Left ventricle myocardium superior (tissue), 1 donor: ENCODE measurements around the gene CADM1. TPM values are rescaled to one million over a fixed set of nuclear protein-coding genes. Genes with fewer than 3 reads are reported as not detected.
A peak's percentile ranks its signal among the peaks of the same experiment; 100 is the strongest.

Source experiments
- ATAC-seq: fragments of 200-7000 bp; cut with Tn5 transposase; one replicate; pipeline ENCODE4 v1.9.1; 2020; ENCODE audit warnings: mild to moderate bottlenecking, moderate library complexity
- DNase-seq: peaks from one replicate; pipeline ENCODE4 v3.0.0-alpha.2; 2020
- intact Hi-C: fragments of 100-400 bp; cut with micrococcal nuclease; formaldehyde crosslinking; loops from one replicate; pipeline ENCODE4 v1.11.0; 2022
- long read RNA-seq: library from polyadenylated mRNA; unstranded; transcript quantifications from one replicate; pipeline ENCODE4 v2.0.0, GENCODE V29; 2021
- total RNA-seq: library from RNA; stranded (reverse); fragmentation: NEBNext Ultra II Directional; extraction: Animal tissue kit (Norgen Biotek cat#: 25700); gene quantifications from one replicate; pipeline ENCODE4 v1.2.1, GENCODE V29; 2021
- donor health status: DM: no; HTN: yes; CAD: no; lungs with severe emphysema.

Gene CADM1
- 38.5 TPM for total RNA-seq
- long read RNA-seq, partial matches to known transcripts = 38 of 50 reads
- long read RNA-seq, other reads (novel, unspliced or antisense) = 11 of 50 reads

GRCh38 chr11:115504276-115505158 is at the start of gene CADM1:
Gene CADM1 (minus strand): TSS chr11:115504415.
- ATAC-seq (peak; percentile 93), DNase-seq (peak; percentile 95)
- intact Hi-C loops = loop anchor here (5.0 kb wide), 1 partner anchor 167 kb away; no protein-coding TSS in a partner anchor

GRCh38 chr11:115552773-115553438 is 48.7 kb upstream of the CADM1 start:
- ATAC-seq (no peak), DNase-seq (no peak)
- intact Hi-C loops = no loop called here

- no peak for DNase-seq
- ATAC-seq = no peak
- intact Hi-C loops = no loop called here
Observed at GRCh38 chr11:115552151-115552772, 48.0 kb upstream of the CADM1 start.

GRCh38 chr11:115550291-115551059 is 46.3 kb upstream of the CADM1 start:
- DNase-seq (no peak), ATAC-seq (no peak)
- intact Hi-C loops = no loop called here

- DNase-seq = no peak
- intact Hi-C loops = no loop called here
- no peak for ATAC-seq
Observed at GRCh38 chr11:115548878-115549528, 44.8 kb upstream of the CADM1 start.

- DNase-seq = no peak
- intact Hi-C loops = no loop called here
- ATAC-seq = no peak
Observed at GRCh38 chr11:115545581-115546210, 41.5 kb upstream of the CADM1 start.

GRCh38 chr11:115544422-115544948 is 40.3 kb upstream of the CADM1 start:
- intact Hi-C loops = no loop called here
- peak; percentile 64 for ATAC-seq
- DNase-seq = no peak

GRCh38 chr11:115541518-115541917 is 37.3 kb upstream of the CADM1 start:
- ATAC-seq (no peak), DNase-seq (no peak)
- intact Hi-C loops = no loop called here

- DNase-seq = no peak
- intact Hi-C loops = no loop called here
- ATAC-seq = no peak
Observed at GRCh38 chr11:115539844-115540243, 35.6 kb upstream of the CADM1 start.

- intact Hi-C loops = no loop called here
- DNase-seq (no peak), ATAC-seq (no peak)
Observed at GRCh38 chr11:115535781-115536180, 31.6 kb upstream of the CADM1 start.

GRCh38 chr11:115530752-115531151 is 26.5 kb upstream of the CADM1 start:
- no peak for DNase-seq
- no peak for ATAC-seq
- intact Hi-C loops = no loop called here

GRCh38 chr11:115528225-115528624 is 24.0 kb upstream of the CADM1 start:
- intact Hi-C loops = no loop called here
- ATAC-seq (peak; percentile 93), DNase-seq (peak; percentile 56)

- no peak for ATAC-seq
- no peak for DNase-seq
- intact Hi-C loops = no loop called here
Observed at GRCh38 chr11:115527534-115528125, 23.4 kb upstream of the CADM1 start.

GRCh38 chr11:115525531-115526006 is 21.4 kb upstream of the CADM1 start:
- ATAC-seq = no peak
- intact Hi-C loops = no loop called here

GRCh38 chr11:115524572-115524971 is 20.4 kb upstream of the CADM1 start:
- ATAC-seq (peak; percentile 55), DNase-seq (no peak)
- intact Hi-C loops = no loop called here

More at GRCh38 chr11:115525531-115526006, 21.4 kb upstream of the CADM1 start:
- no peak for DNase-seq

- DNase-seq (no peak), ATAC-seq (no peak)
- intact Hi-C loops = no loop called here
Observed at GRCh38 chr11:115523727-115524399, 19.6 kb upstream of the CADM1 start.

GRCh38 chr11:115522302-115522701 is 18.1 kb upstream of the CADM1 start:
- ATAC-seq (no peak), DNase-seq (no peak)
- intact Hi-C loops = no loop called here
